Measurements from ENCODE around the gene PHLDB2. TPM values are rescaled to one million over a fixed set of nuclear protein-coding genes. Genes with fewer than 3 reads are reported as not detected.

The PHLDB2 gene
- total RNA-seq, 1 experiment from 2014 or later: 90.1 TPM

DNA sequence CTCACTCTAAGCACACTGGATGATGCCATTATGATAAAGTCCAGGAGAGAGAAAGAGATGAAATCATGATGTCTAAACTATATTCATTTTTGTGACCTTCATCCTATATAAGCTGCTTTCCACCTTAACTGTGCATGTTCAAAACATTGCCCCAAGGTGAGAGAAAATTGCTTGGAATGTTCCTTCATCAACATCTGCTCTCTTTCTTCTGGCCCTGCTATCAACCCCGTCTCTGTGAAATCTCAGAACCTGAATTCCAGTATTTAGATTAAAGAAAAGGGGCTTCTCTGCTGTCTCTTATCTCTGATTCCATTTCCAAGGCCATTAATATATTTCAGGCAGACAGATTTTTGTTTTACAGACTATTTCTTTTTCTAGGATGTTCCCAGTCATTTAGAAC, 47.3 kb upstream of the PHLDB2 start:
- H3K9me2 ChIP-seq (replicated peaks; ENCODE audit: low read length): no peaks in the 10 kb centered on the region
- H2AFZ ChIP-seq (ENCODE audit: low read length): no peak overlapping the region
- POLR2A ChIA-PET (ENCODE audit: unreplicated experiment): no interaction called here
- peak overlapping the region; percentile 85 for H3K27ac ChIP-seq (ENCODE audit: low read length)
- BruUV-seq (replicated peaks): no TSS peak
- ATAC-seq (no peak), DNase-seq (peak; percentile 25)
- CTCF ChIA-PET: no interaction called here
- H3K9me3 ChIP-seq (ENCODE audit: low read length): no peaks in the 10 kb centered on the region
- TF ChIP-seq, protein P1, sequence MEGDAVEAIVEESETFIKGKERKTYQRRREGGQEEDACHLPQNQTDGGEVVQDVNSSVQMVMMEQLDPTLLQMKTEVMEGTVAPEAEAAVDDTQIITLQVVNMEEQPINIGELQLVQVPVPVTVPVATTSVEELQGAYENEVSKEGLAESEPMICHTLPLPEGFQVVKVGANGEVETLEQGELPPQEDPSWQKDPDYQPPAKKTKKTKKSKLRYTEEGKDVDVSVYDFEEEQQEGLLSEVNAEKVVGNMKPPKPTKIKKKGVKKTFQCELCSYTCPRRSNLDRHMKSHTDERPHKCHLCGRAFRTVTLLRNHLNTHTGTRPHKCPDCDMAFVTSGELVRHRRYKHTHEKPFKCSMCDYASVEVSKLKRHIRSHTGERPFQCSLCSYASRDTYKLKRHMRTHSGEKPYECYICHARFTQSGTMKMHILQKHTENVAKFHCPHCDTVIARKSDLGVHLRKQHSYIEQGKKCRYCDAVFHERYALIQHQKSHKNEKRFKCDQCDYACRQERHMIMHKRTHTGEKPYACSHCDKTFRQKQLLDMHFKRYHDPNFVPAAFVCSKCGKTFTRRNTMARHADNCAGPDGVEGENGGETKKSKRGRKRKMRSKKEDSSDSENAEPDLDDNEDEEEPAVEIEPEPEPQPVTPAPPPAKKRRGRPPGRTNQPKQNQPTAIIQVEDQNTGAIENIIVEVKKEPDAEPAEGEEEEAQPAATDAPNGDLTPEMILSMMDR (conservative IDR thresholded peaks at IDR 0.05; ENCODE audit: low read depth, low read length): no peak
- TF ChIP-seq EZH2phosphoT487 (IDR thresholded peaks at IDR 0.05; ENCODE audit: borderline replicate concordance, low read length) (no peak), EZH2 (IDR thresholded peaks at IDR 0.05; ENCODE audit: low read length, unreplicated experiment) (no peak)
- intact Hi-C loops (cut with micrococcal nuclease): loop anchor here (1.0 kb wide), 2 partner anchors 34 to 39 kb away; no protein-coding TSS in a partner anchor
- H3K9ac ChIP-seq (ENCODE audit: low read length): peak overlapping the region; percentile 35
- H3K79me2 ChIP-seq (ENCODE audit: low read length): no peaks in the 10 kb centered on the region
- peaks cover 55% of the 10 kb centered on the region for H3K4me1 ChIP-seq (ENCODE audit: insufficient read depth, low read length)
- no peaks in the 10 kb centered on the region for H3F3A ChIP-seq (ENCODE audit: low read length, unreplicated experiment)
- H3K4me3 ChIP-seq (ENCODE audit: low read length): no peak overlapping the region
- no peaks in the 10 kb centered on the region for H3K36me3 ChIP-seq (ENCODE audit: low read depth, low read length)
- peak overlapping the region; percentile 72 for H3K4me2 ChIP-seq (ENCODE audit: low read length)
- no peaks in the 10 kb centered on the region for H3K27me3 ChIP-seq (ENCODE audit: low read length)
- H4K20me1 ChIP-seq (ENCODE audit: low read length): no peaks in the 10 kb centered on the region

DNA sequence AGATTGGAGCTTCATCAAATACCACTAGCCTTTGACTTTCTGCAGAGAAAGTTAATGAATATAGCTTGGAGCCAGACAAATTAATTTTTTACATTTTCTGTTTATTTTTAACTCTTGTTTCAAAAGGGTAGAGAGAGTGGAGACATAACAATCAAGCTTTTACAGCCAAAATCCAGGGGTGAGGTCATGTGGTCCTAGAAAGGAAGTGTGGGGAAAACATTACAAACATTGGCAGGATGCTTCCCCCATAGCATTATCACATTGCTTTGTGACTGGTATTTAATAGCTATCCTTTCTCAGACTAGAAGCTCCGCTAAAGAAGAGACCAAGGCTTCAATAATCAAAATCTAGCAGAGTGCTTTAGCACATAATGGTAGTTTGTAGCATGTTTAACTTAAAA, 46.4 kb upstream of the PHLDB2 start:
- no peak for ATAC-seq
- no peaks in the 10 kb centered on the region for H3K9me3 ChIP-seq (ENCODE audit: low read length)
- H3K4me1 ChIP-seq (ENCODE audit: insufficient read depth, low read length): peaks cover 52% of the 10 kb centered on the region
- no peak overlapping the region for H3K9ac ChIP-seq (ENCODE audit: low read length)
- no peaks in the 10 kb centered on the region for H3K9me2 ChIP-seq (replicated peaks; ENCODE audit: low read length)
- intact Hi-C loops (cut with micrococcal nuclease): no loop called here
- H3K79me2 ChIP-seq (ENCODE audit: low read length): no peaks in the 10 kb centered on the region
- POLR2A ChIA-PET (ENCODE audit: unreplicated experiment): interaction anchor here (0.5 kb wide), 1 partner anchor 77 kb away, joined by 3 read pairs; no protein-coding TSS in a partner anchor
- no peak overlapping the region for H3K4me2 ChIP-seq (ENCODE audit: low read length)
- DNase-seq: no peak
- no peak overlapping the region for H3K27ac ChIP-seq (ENCODE audit: low read length)
- H4K20me1 ChIP-seq (ENCODE audit: low read length): no peaks in the 10 kb centered on the region
- no peak overlapping the region for H3K4me3 ChIP-seq (ENCODE audit: low read length)
- no peak overlapping the region for H2AFZ ChIP-seq (ENCODE audit: low read length)
- H3K27me3 ChIP-seq (ENCODE audit: low read length): no peaks in the 10 kb centered on the region
- H3F3A ChIP-seq (ENCODE audit: low read length, unreplicated experiment): no peaks in the 10 kb centered on the region
- BruUV-seq (replicated peaks): no TSS peak
- CTCF ChIA-PET: interaction anchor here (0.9 kb wide), 1 partner anchor 48 kb away, joined by 5 read pairs; no protein-coding TSS in a partner anchor
- TF ChIP-seq EZH2phosphoT487 (IDR thresholded peaks at IDR 0.05; ENCODE audit: borderline replicate concordance, low read length) (no peak), EZH2 (IDR thresholded peaks at IDR 0.05; ENCODE audit: low read length, unreplicated experiment) (no peak)
- TF ChIP-seq, protein P1 (conservative IDR thresholded peaks at IDR 0.05; ENCODE audit: low read depth, low read length): no peak
- H3K36me3 ChIP-seq (ENCODE audit: low read depth, low read length): no peaks in the 10 kb centered on the region

DNA sequence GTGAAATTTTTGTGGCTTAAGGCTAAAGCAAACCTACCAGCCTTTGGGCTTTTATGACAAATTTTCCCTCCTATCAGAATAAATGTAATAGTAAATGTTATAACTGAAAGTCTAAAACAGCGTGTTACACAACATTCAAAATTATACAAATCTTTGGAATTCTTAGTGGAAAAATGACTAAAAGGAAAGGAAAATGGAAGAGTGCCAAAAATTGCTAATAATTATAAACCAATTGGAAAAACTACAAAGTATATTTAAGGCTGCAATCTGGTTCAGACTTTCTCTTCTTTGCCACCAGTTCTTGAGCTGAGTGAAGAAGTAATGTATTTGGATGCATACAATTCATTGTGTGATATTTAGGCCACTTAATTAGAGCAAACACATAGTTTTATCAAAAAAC, 45.6 kb upstream of the PHLDB2 start:
- H3K27me3 ChIP-seq (ENCODE audit: low read length): no peaks in the 10 kb centered on the region
- ChIA-PET POLR2A (ENCODE audit: unreplicated experiment) (no interaction called here), CTCF (interaction anchor here (0.9 kb wide), 1 partner anchor 47 kb away, joined by 5 read pairs; no protein-coding TSS in a partner anchor)
- no peaks in the 10 kb centered on the region for H3K36me3 ChIP-seq (ENCODE audit: low read depth, low read length)
- no peaks in the 10 kb centered on the region for H3K9me2 ChIP-seq (replicated peaks; ENCODE audit: low read length)
- no peaks in the 10 kb centered on the region for H3F3A ChIP-seq (ENCODE audit: low read length, unreplicated experiment)
- H2AFZ ChIP-seq (ENCODE audit: low read length): no peak overlapping the region
- H3K4me3 ChIP-seq (ENCODE audit: low read length): no peak overlapping the region
- H3K79me2 ChIP-seq (ENCODE audit: low read length): no peaks in the 10 kb centered on the region
- BruUV-seq (replicated peaks): no TSS peak
- DNase-seq: no peak
- no peak for TF ChIP-seq EZH2 (IDR thresholded peaks at IDR 0.05; ENCODE audit: low read length, unreplicated experiment)
- TF ChIP-seq, protein P1 (conservative IDR thresholded peaks at IDR 0.05; ENCODE audit: low read depth, low read length): no peak
- TF ChIP-seq EZH2phosphoT487 (IDR thresholded peaks at IDR 0.05; ENCODE audit: borderline replicate concordance, low read length): no peak
- no peaks in the 10 kb centered on the region for H3K9me3 ChIP-seq (ENCODE audit: low read length)
- no peak overlapping the region for H3K4me2 ChIP-seq (ENCODE audit: low read length)
- intact Hi-C loops (cut with micrococcal nuclease): no loop called here
- peaks cover 45% of the 10 kb centered on the region for H3K4me1 ChIP-seq (ENCODE audit: insufficient read depth, low read length)
- H3K9ac ChIP-seq (ENCODE audit: low read length): no peak overlapping the region
- ATAC-seq: no peak
- H4K20me1 ChIP-seq (ENCODE audit: low read length): no peaks in the 10 kb centered on the region
- H3K27ac ChIP-seq (ENCODE audit: low read length): no peak overlapping the region

All from PC-3 (cell line).